Stimulated activated effector memory CD8-positive, alpha-beta T cell treated with anti-CD3 and anti-CD28 coated beads, Interleukin-12 subunit alpha, Interleukin-12 subunit beta, amount 100 ng/mL, for 72 hours (primary cell): ENCODE results near the gene NUP62.

Source experiments
- ATAC-seq: fragments of 150-1000 bp; cut with Tn5 transposase; 2 replicates; pipeline ENCODE4 v1.10.0; 2021
- DNase-seq, 2 donors: peaks; one replicate each; pipeline ENCODE4 v3.0.0; 2021 to 2022; ENCODE audit warnings: low spot score in 2 of 2
- H3K27ac Mint-ChIP-seq: one replicate; pipeline ENCODE4 v1.8.0; 2022; ENCODE audit warnings: mild to moderate bottlenecking, mixed read lengths
- H3K36me3 Mint-ChIP-seq: one replicate; pipeline ENCODE4 v1.8.0; 2022; ENCODE audit warnings: mild to moderate bottlenecking, mixed read lengths
- H3K4me1 Mint-ChIP-seq: one replicate; pipeline ENCODE4 v1.8.0; 2022; ENCODE audit warnings: mixed read lengths
- H3K4me3 Mint-ChIP-seq: one replicate; pipeline ENCODE4 v1.8.0; 2022; ENCODE audit warnings: mild to moderate bottlenecking, mixed read lengths
- H3K9me3 Mint-ChIP-seq: one replicate; pipeline ENCODE4 v1.8.0; 2022; ENCODE audit warnings: mixed read lengths

NUP62 gene

GRCh38 chr19:49877020-49877878 lies 52.1 kb downstream of the NUP62 start, which contains the start of the genes AKT1S1 and TBC1D17:
TSS of gene AKT1S1 (minus strand) at chr19:49877355. CDS start at chr19:49873295, 4,060 bp downstream.
TSS of gene TBC1D17 (plus strand) at chr19:49877702. CDS start at chr19:49877724, 22 bp downstream.
- no peaks in the 10 kb centered on the region for H3K9me3 Mint-ChIP-seq
- peak; percentile 95 to 99 for DNase-seq
- no peak within 1 kb of the TSS for H3K4me3 Mint-ChIP-seq
- H3K4me1 Mint-ChIP-seq: peaks cover 62% of the 10 kb centered on the region
- H3K36me3 Mint-ChIP-seq: peaks cover 6% of the 10 kb centered on the region
- peak; percentile 82 for ATAC-seq
- H3K27ac Mint-ChIP-seq: no peak within 1 kb of the TSS

GRCh38 chr19:49876422-49877019 lies 52.8 kb downstream of the NUP62 start:
- Mint-ChIP-seq H3K4me1 (peaks cover 64% of the 10 kb centered on the region), H3K4me3 (no peak overlapping the region), H3K9me3 (no peaks in the 10 kb centered on the region), H3K36me3 (peaks cover 13% of the 10 kb centered on the region), H3K27ac (no peak overlapping the region)
- ATAC-seq (peak; percentile 71), DNase-seq (peak; percentile 91 to 97)

- H3K9me3 Mint-ChIP-seq: no peaks in the 10 kb centered on the region
- H3K36me3 Mint-ChIP-seq: peaks cover 14% of the 10 kb centered on the region
- no peak overlapping the region for H3K27ac Mint-ChIP-seq
- H3K4me3 Mint-ChIP-seq: no peak overlapping the region
- no peak for ATAC-seq
- DNase-seq: no peak
- peaks cover 65% of the 10 kb centered on the region for H3K4me1 Mint-ChIP-seq
Observed at GRCh38 chr19:49875857-49876421, 53.4 kb downstream of the NUP62 start.

DNA sequence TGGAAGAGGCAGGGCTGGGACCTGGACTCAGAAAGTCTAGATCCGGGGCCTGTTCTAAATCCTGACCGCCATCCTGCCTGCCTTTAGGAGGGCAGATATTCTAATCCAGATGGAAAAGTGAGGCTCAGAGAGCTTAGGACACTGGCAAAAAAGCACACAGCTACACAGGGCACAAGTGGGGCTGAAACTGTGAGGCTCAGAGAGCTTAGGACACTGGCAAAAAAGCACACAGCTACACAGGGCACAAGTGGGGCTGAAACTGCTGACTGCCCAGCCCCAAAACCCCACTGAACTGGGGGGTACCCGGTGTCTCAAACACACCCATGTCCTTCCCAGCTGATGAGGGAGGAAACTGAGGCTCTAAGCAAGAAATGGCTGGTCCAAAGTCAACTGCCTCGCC lies 54.1 kb downstream of the NUP62 start:
- ATAC-seq (no peak), DNase-seq (no peak)
- H3K4me1 Mint-ChIP-seq: peaks cover 65% of the 10 kb centered on the region
- H3K36me3 Mint-ChIP-seq: peaks cover 14% of the 10 kb centered on the region
- no peak overlapping the region for H3K27ac Mint-ChIP-seq
- H3K9me3 Mint-ChIP-seq: no peaks in the 10 kb centered on the region
- no peak overlapping the region for H3K4me3 Mint-ChIP-seq

DNA sequence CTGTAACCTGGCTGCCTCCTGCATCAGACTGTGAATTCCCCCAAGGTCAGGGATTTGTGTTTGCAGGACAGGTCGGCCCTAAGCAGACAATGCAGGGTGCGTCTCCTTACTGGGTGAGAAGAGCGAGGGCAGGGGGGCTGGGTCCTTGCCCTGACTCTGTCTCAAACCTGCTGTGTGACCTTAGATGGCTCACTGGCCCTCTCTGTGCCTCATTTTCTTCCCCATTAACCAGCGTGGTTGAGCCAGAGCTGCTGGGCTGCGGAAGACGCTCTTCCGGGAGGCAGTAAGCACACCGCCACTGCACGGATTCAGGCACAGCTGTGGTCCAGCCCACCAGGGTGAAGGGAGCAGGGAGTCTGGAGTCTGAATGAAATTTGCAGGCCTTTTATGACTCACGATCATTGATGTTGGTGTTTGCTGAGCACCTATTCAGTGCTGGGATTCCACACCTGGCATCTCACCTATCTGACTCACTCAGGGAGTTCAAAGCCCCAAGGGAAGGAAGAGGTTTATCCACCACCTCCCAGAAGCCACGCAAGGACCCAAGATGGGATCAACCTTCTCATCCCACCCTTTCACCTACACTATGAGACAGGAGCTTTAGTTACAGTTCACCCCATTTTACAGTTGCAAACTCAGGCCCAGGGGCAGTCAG lies 54.7 kb downstream of the NUP62 start:
- Mint-ChIP-seq H3K27ac (peak overlapping the region; percentile 56), H3K36me3 (peaks cover 14% of the 10 kb centered on the region), H3K4me1 (peaks cover 66% of the 10 kb centered on the region), H3K9me3 (no peaks in the 10 kb centered on the region), H3K4me3 (no peak overlapping the region)
- DNase-seq: no peak
- no peak for ATAC-seq

DNA sequence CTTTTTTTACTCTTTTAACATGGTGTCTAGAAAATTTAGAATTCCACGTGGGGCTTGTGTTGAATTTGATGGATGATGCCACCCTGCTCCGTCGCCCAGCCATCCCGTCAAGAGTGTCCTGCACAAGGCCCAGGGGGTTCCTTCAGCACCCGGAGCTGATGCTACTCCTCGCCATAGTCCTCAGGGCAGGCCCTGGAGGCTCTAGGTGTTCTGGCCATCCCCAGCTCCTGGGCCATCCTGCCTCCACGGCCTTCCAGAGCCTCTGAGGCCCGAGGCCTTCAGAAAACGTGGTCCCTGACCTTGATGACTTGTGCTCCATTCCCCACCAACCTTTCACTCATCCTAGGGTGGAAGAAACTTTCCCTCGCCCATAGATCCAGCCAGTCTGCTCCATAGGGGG lies 55.5 kb downstream of the NUP62 start:
- Mint-ChIP-seq H3K9me3 (no peaks in the 10 kb centered on the region), H3K27ac (peak overlapping the region; percentile 56), H3K36me3 (peaks cover 14% of the 10 kb centered on the region), H3K4me1 (peaks cover 58% of the 10 kb centered on the region), H3K4me3 (no peak overlapping the region)
- ATAC-seq: no peak
- DNase-seq: no peak

GRCh38 chr19:49873129-49873521 lies 56.2 kb downstream of the NUP62 start:
- no peak overlapping the region for H3K27ac Mint-ChIP-seq

GRCh38 chr19:49872245-49873128 lies 56.8 kb downstream of the NUP62 start:
- DNase-seq (no peak), ATAC-seq (no peak)
- peak overlapping the region; percentile 27 for H3K4me3 Mint-ChIP-seq
- H3K36me3 Mint-ChIP-seq: peaks cover 23% of the 10 kb centered on the region
- peak overlapping the region; percentile 83 for H3K27ac Mint-ChIP-seq
- no peaks in the 10 kb centered on the region for H3K9me3 Mint-ChIP-seq
- H3K4me1 Mint-ChIP-seq: peaks cover 47% of the 10 kb centered on the region

More at GRCh38 chr19:49873129-49873521, 56.2 kb downstream of the NUP62 start:
- no peak overlapping the region for H3K4me3 Mint-ChIP-seq
- ATAC-seq (no peak), DNase-seq (no peak)
- H3K4me1 Mint-ChIP-seq: peaks cover 51% of the 10 kb centered on the region
- peaks cover 17% of the 10 kb centered on the region for H3K36me3 Mint-ChIP-seq
- no peaks in the 10 kb centered on the region for H3K9me3 Mint-ChIP-seq

- Mint-ChIP-seq H3K4me3 (peak overlapping the region; percentile 27), H3K4me1 (peaks cover 47% of the 10 kb centered on the region), H3K36me3 (peaks cover 34% of the 10 kb centered on the region), H3K27ac (peak overlapping the region; percentile 83), H3K9me3 (no peaks in the 10 kb centered on the region)
- DNase-seq: no peak
- ATAC-seq: no peak
Observed at GRCh38 chr19:49871349-49871985, 57.8 kb downstream of the NUP62 start.

DNA sequence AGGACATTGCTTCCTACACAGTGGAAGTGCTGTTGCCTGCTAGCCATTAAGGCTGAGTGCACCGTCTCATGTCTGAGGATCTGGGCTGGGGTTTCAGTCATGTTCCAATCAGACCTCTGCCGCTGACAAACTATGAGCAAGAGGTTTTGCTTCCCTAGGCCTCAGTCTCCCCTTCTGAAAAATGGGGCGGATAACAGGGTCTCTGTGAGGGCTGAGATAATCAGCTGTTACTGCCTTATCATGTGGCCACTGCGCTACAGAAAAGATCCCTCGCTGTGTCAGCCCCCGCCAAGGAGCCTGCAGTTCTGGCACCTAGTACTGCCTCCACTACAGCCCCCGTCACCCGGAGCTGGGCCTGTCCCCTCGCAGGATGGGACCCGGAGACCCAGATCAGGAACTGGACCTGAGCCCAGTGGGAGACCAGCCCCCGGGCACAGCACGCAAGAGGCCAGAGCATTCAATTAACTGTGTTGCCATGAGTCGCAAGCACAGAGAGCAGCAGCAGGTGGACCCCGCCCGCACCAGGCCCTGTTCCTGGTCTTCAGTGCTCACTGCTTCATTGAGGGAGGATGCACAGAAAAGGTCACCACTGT lies 58.9 kb downstream of the NUP62 start:
- peaks cover 41% of the 10 kb centered on the region for H3K4me1 Mint-ChIP-seq
- ATAC-seq (no peak), DNase-seq (no peak)
- no peaks in the 10 kb centered on the region for H3K9me3 Mint-ChIP-seq
- H3K36me3 Mint-ChIP-seq: peaks cover 44% of the 10 kb centered on the region
- no peak overlapping the region for H3K27ac Mint-ChIP-seq
- H3K4me3 Mint-ChIP-seq: no peak overlapping the region

- Mint-ChIP-seq H3K27ac (no peak overlapping the region), H3K9me3 (no peaks in the 10 kb centered on the region), H3K36me3 (peaks cover 51% of the 10 kb centered on the region), H3K4me1 (peaks cover 34% of the 10 kb centered on the region), H3K4me3 (no peak overlapping the region)
- DNase-seq (peak; percentile 82 to 96), ATAC-seq (peak; percentile 84)
Observed at GRCh38 chr19:49869484-49870308, 59.6 kb downstream of the NUP62 start.

DNA sequence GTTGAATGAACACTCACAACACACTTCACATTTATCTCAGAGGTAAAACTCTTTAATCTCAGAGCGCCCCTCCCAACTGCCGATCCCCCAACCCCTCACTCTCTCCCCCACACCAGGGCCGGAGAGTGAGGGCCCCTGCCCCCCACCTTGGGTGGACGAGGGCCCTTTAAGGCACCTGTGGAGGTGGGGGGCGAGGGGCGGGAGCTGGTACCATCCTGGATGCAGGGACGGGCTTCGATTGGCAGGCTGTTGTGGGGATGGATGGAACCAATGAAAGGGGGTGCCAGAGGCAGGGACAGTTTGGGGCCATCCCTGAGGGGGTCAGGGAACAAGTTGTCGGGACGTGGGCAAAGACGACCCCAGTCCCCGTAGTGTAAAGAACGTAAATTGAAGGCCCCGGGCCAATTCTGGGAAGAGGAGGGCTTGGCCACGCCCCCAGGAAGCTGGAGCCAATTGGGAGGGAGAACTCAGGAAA lies 60.3 kb downstream of the NUP62 start:
- H3K36me3 Mint-ChIP-seq: peaks cover 58% of the 10 kb centered on the region
- peaks cover 27% of the 10 kb centered on the region for H3K4me1 Mint-ChIP-seq
- H3K9me3 Mint-ChIP-seq: no peaks in the 10 kb centered on the region
- DNase-seq: no peak
- peak; percentile 3 for ATAC-seq
- no peak overlapping the region for H3K27ac Mint-ChIP-seq
- H3K4me3 Mint-ChIP-seq: no peak overlapping the region
